KG1 (cell line): Measurements from ENCODE around the gene PRRT4.

ENCODE experiments used
- DNase-seq: peaks from one replicate; lab custom pipeline; 2025; lab: John Stamatoyannopoulos, UW

PRRT4 gene

DNA sequence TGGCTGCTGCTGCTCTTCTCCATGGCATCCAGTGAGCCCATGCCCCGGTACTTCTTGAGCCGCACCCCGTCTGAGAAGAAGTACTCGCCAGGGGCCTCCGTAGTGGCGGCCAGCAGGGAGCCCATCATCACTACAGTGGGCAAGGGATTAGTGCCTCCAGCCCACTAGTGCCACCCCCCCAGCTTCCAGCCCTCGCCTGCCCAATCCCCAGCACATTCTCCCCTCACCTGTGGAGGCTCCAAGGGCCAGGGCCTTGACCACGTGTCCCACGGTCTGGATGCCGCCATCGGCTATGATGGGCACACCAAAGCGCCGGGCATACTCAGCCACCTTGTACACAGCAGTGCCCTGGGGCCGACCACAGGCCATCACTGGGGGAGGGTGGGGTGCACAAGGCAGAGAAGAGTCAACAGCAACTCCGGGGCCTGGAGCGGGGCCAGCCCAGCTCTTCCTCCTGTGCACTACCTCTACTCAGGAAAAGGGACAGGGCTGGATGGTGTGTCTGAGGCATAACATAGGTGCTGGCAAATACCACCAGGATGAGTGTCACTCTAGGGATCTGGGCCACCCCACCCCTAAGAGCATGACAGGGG is 33.5 kb upstream of the PRRT4 start:
- DNase-seq = no peak

DNA sequence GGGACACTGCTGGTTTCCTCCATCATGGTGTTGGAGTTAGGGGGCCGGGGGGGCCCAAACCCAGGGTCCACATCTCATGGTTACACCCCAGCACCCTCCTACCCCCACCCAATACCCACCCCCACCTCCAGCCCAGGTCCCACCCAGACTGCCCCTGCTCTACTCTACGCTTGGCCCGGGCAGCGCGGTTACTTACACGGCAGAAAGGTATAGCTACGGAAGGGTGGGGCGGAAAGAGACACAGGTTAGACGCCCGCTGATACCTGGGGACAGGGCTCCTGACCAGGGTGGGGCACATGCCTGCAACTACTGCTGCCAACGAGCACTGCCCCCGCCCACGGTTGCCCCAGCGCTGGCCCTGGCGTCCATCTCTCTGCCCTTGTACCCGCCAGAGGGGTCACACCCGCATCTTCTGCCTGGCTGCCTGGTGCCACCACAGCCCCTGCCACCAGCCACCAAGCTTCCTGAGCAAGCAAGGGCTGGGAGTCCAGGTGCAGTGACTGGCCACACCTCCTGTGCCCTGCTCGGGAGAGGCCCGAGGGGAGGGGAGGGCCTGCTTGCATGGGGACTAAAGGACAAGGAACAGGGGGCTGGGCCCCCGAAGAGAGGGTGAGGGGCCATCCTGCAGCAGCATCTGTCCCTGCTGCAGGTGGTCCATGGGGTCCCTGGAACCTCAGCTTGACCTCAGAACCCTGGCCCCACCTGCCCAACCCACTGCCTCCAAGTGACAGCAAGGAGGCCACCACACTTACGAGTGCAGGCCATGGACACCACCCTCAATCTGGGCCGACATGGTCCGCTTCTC is 32.2 kb upstream of the PRRT4 start:
- no peak for DNase-seq

DNA sequence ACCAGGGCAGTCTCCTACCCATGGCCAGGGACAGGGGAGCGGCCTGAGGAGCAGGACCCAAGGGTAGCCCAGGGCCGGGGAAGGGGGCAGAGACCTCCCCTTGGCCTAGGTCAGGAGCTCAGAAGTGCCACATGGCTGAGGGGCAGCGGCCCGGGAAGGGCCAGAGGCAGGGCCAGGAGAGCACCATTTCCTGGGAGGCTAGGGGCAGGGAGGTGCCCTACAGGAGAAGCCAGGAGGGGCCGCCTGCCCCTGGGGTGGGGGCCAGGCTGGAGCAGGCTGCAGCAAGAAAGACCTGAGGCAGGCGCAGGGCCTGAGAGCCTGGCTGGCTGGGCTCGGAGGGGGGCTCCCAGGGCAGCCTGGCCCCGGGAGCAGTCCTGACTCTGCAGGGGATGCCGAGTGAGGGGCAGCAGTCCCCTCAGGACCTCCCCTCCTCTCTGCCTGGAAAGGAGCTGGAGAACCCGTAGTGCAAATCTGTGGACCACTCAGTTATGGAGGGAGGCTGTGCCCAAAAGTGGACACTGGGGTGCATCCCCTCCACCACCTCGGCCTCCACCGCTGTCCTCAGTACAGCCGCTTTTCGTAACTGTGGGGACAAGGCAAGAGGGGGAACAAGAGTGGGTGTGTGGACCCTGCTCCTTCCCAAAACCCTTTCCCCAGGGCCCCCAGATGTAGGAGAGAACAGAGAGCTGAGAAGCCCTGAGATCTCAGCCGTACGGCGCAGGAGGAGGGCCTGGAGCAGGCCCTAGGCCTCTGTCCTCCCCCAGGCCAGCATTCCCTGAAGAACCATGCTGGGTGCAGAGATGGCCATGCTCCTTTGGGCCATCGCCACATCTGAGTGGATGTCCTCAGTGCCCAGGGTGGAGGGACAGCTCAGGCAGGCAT is 31.2 kb upstream of the PRRT4 start:
- no peak for DNase-seq

DNA sequence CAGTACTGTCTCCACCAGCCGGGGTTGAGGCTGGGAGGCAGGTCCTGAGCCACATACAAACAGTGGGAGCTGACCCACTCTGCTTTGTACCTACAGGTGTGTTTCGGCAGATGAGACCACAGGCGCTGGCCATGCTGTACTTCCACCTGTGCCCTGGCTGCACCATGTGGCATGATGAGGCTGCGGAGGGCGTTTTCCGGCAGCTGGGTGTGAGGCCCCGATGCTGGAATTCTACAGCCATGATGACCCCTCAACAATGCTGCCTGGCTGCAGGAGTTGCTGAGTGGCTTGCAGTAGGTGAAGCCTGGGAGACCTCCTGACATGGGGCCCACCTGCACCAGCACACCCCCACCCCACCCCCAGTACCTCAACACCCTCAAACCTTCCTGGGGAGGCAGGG is 30.3 kb upstream of the PRRT4 start:
- no peak for DNase-seq

DNA sequence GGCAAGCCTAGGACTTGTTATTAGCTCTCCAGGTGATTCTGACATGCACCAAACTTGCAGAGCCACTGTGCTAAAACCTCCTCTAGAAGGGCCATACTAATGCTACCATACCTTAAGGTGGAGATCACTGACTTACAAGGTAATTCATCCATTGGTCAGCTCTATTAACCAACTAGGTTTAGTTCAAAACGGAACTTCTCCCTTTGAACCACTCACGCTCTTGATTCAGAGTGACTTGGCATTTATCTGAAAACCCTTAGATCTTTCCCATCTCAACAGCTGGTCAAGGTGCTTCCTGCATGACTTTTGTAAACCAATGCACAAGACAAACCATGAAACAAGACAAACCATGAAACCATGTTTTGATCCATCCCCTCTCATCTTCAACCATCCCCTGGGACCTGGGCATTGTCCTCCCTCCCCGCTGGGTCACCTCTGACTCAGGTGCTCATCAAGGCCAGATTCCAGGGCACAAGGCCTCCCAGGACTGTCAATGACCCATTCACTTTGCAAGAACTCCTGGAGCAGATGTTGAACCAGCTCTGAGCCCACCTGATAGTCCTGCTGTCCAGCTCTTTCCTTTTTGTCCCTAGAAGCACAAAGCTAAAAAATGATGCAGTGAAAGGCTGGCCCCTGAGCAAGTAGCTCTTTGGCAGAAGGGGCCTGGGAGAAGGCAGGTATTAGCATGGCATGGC is 29.5 kb upstream of the PRRT4 start:
- DNase-seq = no peak

GRCh38 chr7:128389618-128390329 is 28.3 kb upstream of the PRRT4 start:
- no peak for DNase-seq

GRCh38 chr7:128389085-128389617 is 27.7 kb upstream of the PRRT4 start:
- no peak for DNase-seq

DNA sequence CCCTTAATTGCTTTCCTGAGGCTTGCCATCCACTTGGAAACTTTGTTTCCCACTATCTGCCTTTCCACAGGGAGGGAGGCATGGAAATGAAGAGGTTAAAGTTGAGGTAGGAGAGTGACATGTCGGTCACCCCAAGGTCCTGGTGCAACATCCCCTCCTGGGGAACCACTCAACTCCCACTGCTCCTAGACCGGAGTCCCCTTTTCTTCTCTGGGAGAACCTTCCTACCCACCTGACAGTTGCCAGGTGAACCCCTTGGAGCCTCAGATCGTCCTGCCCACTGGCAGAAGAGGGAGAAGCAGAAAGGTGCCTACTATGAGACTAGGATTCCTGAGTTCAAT is 26.6 kb upstream of the PRRT4 start:
- no peak for DNase-seq

- DNase-seq = no peak
Measured at GRCh38 chr7:128387216-128388144, 26.0 kb upstream of the PRRT4 start.

DNA sequence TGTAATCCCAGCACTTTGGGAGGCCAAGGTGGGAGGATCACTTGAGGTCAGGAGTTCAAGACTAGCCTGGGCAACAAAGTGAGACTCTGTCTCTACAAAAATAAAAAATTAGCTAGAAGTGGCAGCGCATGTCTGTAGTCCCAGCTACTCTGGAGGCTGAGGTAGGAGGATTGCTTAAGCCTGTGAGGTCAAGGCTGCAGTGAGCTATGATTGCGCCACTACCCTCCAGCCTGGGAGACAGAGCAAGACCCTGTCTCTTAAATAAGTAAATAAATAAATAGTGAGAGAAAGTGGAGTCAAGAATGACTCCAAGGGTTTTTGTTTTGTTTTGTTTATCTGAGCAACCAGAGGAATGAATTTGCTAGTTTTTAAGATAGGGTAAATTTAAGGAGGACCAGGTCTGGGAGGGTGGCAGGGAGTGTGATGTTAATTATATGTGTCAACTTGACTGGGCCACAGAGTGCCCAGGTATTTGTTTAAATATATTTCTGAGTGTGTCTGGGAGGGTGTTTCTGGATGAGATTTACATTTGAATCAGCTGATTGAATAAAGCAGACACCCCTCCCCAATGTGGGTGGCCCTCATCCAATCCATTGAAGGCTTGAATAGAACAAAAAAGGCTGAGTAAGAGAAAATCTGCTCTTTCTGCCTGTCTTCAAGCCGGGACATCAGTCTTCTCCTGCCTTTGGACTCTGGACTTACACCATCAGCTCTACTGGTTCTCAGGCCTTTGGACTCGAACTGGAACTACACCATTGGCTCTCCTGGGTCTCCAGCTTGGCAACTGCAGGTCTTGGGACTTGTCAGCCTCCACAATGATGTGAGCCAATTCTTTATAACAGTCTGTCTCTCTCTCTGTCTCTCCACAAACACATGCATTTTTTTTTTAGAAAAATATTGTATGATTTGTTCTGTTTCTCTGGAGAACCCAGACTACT is 24.8 kb upstream of the PRRT4 start:
- no peak for DNase-seq

- no peak for DNase-seq
Measured at GRCh38 chr7:128384726-128385125, 23.2 kb upstream of the PRRT4 start.

DNA sequence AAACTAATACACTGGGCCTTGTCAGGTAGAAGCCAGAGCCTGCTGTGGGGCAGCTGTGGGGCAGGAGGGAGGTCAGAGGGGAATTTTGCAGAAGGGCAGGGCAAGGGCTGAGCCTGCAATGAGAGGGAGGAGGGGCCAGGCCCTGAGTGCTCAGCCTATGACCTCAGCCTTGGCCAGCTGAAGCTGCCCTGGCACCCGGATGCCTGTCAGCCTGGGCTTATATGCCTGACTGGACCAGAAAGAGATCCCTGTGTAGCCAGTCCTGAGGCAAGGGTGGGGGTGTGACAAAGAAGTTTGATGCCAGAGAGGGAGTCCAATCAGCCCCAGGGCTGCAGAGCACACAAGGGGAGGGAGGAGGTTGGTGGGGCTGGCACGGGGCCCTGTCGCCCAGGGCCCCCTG is 22.3 kb upstream of the PRRT4 start:
- DNase-seq = no peak

DNA sequence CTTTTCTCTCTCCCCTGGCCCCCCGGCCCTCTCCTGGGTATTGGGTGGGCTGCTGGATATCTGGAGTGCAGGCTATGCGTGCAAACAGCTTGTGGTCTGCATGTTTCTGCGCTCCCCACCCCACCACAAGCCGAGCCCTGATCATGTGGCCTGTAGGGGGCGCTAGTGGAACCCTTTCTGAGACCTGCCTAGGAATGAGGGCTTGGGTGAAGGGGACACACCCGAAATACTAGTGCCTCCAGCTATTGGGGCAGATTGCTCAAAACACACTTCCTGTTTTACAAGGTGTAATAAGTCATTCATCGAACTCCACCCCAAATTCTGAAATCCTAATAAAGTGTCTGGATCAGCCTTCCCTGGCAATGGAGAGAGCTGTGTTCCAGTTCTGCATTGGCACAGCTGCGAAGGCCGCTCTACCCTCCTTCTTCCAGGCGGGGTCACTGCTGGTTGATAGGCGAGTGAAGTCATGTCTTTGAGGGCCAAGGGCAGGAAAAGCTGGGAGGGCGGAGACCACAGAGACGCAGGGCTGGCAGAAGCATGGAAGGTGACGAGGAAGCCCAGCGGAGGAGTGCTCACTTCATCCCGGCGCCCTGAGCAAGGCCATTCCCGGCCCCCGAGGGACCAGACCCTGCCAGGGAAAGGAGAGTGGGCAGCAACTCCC is 19.8 kb upstream of the PRRT4 start:
- DNase-seq = no peak

DNA sequence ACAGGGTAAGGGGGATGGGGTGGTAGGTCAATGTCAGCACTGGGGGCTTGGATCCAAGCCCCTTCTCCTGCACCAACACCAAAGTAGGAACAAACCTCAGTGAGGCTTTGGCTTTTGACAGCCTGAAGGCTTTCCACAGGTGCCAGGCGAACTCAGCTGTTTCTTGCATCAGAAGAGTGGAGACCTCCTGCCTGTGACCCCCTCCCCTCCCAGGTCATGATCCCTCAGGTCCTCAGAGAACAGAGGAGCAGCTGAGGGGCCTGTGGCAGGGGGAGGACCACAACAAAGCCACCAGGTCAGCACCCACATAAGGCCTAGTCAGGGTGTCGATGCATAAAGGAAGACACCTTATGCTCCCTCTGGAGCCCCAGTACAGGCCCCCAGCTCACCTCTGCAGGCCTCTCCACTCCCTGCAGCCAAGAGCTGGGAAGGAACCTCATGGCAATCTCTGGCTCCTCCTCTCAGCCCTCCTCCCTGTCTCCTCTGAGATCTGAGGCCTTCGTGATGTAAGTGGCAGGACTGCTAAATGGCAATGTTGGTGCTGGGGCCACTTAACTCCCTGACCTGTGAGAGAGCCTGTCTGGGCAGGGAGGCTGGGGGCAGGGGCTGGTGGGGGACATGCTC is 19.1 kb upstream of the PRRT4 start:
- DNase-seq = no peak

DNA sequence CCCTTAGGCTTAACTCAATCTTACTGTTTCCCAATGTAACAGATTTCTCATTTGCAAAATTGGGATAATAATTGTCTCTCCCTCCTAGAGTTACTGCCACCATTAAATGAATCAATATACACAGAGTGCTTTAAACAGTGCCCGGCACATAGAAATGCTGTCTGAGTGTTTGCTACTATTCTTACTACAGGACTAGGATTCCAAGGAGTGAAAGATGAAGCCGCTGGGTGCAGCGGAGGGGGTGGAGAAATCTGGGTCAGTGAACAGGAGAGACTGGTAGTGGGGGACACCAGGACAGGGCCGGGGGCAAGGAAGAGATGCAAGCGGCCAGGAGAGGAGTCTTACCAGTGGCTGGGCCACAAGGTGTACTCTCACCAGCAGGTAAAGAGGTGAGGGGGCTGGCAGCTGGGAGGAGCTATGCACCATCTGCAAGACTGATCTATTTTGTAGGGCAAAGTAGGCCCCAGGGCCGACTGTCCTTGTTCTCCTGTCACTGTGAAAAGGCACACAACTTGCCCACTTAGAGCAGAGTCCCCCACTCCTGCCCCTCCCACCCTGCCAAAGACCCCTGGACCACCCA is 18.5 kb upstream of the PRRT4 start:
- no peak for DNase-seq

DNA sequence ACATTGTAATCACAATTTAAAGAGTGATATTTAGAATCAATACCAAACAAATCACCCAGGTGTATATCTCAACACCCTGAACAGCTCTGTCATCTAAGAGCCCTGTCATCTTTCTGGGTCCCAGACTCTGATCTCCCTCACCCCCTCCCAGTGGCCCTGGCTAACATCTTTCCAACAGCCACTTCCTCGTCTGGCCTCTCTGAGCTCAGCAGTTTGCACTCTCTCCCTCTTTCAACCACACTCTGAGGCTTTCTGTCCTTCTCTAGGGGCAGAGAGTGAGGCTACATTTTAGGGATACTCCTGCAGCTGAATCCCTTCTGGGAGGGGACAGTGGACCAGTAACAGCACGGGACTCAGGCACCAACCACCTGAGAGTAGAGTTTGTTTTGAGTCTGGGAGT is 17.1 kb upstream of the PRRT4 start:
- DNase-seq = no peak

GRCh38 chr7:128376077-128376476 is 14.6 kb upstream of the PRRT4 start:
- DNase-seq = no peak

GRCh38 chr7:128374041-128374440 is 12.6 kb upstream of the PRRT4 start:
- DNase-seq = no peak
